NOMO-1 (cell line): Measurements from ENCODE around the gene CCDC50.

ENCODE experiments used
- DNase-seq, 2 experiments: peaks; one replicate each; lab custom pipeline; 2025; ENCODE audit not compliant: unreplicated experiment in 2 of 2; lab: John Stamatoyannopoulos, UW

CCDC50 gene

GRCh38 chr3:191345334-191345733, 16.1 kb downstream of the CCDC50 start:
- DNase-seq = no peak

GRCh38 chr3:191347228-191347627, 18.0 kb downstream of the CCDC50 start:
- DNase-seq = no peak

GRCh38 chr3:191348098-191348497, 18.9 kb downstream of the CCDC50 start:
- DNase-seq = no peak

GRCh38 chr3:191350396-191351090, 21.3 kb downstream of the CCDC50 start:
- DNase-seq = no peak

- no peak for DNase-seq
Measured at GRCh38 chr3:191352014-191352413, 22.8 kb downstream of the CCDC50 start.

GRCh38 chr3:191353022-191353777, 24.0 kb downstream of the CCDC50 start:
- DNase-seq = no peak

GRCh38 chr3:191355406-191355805, 26.2 kb downstream of the CCDC50 start:
- no peak for DNase-seq

- no peak for DNase-seq
Measured at GRCh38 chr3:191356631-191357439, 27.6 kb downstream of the CCDC50 start.

GRCh38 chr3:191357909-191358308, 28.7 kb downstream of the CCDC50 start:
- DNase-seq = no peak

- DNase-seq = no peak
Measured at GRCh38 chr3:191358929-191359328, 29.7 kb downstream of the CCDC50 start.

- no peak for DNase-seq
Measured at GRCh38 chr3:191360620-191361019, 31.4 kb downstream of the CCDC50 start.

GRCh38 chr3:191361456-191361855, 32.3 kb downstream of the CCDC50 start:
- DNase-seq = no peak

GRCh38 chr3:191362037-191362436, 32.8 kb downstream of the CCDC50 start:
- no peak for DNase-seq

- no peak for DNase-seq
Measured at GRCh38 chr3:191362524-191363090, 33.4 kb downstream of the CCDC50 start.

GRCh38 chr3:191363221-191363620, 34.0 kb downstream of the CCDC50 start:
- DNase-seq = no peak

GRCh38 chr3:191366675-191367074, 37.5 kb downstream of the CCDC50 start:
- no peak for DNase-seq

- DNase-seq = no peak
Measured at GRCh38 chr3:191368755-191369615, 39.8 kb downstream of the CCDC50 start.

- no peak for DNase-seq
Measured at GRCh38 chr3:191369616-191370010, 40.4 kb downstream of the CCDC50 start.

GRCh38 chr3:191372122-191372521, 42.9 kb downstream of the CCDC50 start:
- peak in 1 of 2 experiments; percentile 19 for DNase-seq

GRCh38 chr3:191373327-191373726, 44.1 kb downstream of the CCDC50 start:
- no peak for DNase-seq
